ENCODE measurements around the gene TBC1D24.
"Not testable (repeated sequence)": the region's sequence is repeated elsewhere in the genome, so short reads cannot be mapped to it uniquely, and the experiment has no call there.

TBC1D24 gene

DNA sequence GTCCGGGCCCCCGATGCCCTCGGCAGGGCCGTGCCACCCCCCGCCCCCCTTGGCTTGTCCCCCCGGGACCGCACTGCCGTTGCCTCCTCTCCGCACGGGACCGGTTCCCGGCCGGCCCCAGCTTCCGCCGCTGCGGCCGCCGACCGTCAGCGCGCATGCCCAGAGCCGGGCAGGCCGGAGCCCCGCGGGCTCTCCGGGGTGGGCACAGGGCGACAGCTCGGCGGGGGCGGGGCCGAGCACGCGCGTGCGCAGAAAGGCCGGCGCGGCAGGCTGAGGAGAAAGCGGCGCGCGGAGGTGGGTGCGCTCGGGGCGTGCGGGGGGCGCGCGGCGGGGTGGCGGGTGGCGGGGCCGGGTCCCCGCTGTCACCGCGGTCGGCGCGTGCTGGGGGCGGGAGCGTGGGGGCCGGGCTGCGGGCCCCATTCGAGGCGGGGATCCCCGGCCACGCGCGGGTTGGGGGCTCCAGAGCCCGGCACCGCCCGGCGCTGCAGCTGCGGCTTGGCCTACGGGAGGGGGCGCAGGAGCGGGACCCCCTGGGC, at the start of gene TBC1D24:
Gene TBC1D24, plus strand, starts transcription at position 251 of the 536 bp plus-strand sequence. CDS start 21,022 bp downstream, outside the sequence.
- in situ Hi-C loops (cut with HindIII; ENCODE audit: low pct_ligation_motif_present, low pct_unique_long_range_greater_than_20kb, low sequenced_read_pairs), result loop anchor here (25.0 kb wide), 1 partner anchor 313 kb away; the partner anchor contains the start of gene TRAF7

DNA sequence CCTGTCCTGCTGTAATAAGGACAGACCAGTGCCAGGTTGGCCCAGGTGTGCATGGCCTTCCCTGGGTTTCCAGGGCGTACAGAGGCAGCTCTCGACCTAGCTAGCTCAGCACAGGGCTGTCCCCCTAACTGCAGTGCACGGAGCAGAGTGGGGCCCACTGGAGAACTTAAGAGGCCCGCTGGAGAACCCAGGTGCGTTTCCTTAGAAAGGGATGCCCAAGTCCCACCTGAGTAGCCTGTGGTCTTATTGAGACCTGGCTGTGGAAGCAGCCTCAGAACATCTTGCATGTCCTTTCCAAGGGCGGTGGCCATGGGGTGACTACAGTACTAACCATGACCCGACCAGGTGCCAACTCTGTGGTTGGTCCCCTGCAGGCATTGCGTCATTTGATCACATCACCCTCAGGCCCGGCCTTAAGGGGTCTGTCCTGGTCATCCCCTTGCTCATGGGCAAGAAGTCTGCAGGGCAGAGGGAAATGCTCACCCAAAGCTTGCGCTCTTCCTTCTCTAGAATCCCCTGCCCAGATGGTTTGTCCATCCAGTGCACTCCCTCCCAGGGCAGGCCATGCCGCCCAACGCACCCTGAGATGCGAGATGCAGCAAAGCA, 49.0 kb upstream of the TBC1D24 start:
- in situ Hi-C loops (cut with HindIII; ENCODE audit: low pct_ligation_motif_present, low pct_unique_long_range_greater_than_20kb, low sequenced_read_pairs), result no loop called here
- DNase-seq, result no peak

More for the DNA sequence above, at the start of gene TBC1D24:
- DNase-seq, result peak; percentile 90

DNA sequence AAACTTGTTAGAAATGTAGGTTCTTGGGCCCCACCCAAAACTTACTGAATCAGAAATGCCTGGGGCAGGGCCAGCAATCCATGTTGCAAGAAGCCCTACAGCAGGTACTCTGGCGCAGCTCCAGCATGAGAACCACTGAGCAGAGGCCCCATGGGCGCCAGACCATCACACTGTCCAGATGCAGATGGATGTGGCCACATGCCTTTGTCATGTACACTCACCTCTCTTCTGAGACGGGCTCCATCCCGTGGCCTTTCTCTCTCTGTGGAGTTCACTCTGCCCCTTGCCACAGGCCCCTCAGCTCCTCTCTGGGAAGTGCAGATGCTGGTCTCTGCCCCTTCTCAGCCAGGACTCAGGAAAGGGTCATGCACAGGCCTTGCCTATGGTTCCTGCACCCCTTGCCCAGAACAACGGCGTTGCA, 48.0 kb upstream of the TBC1D24 start:
- no peak for DNase-seq
- in situ Hi-C loops (cut with HindIII; ENCODE audit: low pct_ligation_motif_present, low pct_unique_long_range_greater_than_20kb, low sequenced_read_pairs), result no loop called here

DNA sequence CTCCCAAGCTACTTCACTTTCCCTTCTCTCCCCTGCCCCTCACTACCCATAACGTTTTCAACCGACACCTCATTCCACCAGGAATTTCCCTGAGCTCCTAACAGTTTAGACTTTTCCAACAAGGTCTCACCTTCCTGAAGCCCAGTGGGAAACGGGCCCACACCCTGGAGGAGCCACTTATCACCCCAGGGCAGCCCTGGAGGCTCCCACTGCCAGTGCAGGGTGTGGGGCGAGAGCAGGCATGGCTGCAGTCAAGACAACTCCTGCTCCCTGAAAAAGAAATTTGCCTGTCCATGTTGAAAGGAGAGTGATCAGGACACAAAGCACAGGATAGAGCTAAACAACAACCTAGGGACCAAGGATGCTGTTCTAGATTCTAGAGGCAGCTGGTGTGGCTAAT, 47.4 kb upstream of the TBC1D24 start:
- in situ Hi-C loops (cut with HindIII; ENCODE audit: low pct_ligation_motif_present, low pct_unique_long_range_greater_than_20kb, low sequenced_read_pairs), result no loop called here
- no peak for DNase-seq

DNA sequence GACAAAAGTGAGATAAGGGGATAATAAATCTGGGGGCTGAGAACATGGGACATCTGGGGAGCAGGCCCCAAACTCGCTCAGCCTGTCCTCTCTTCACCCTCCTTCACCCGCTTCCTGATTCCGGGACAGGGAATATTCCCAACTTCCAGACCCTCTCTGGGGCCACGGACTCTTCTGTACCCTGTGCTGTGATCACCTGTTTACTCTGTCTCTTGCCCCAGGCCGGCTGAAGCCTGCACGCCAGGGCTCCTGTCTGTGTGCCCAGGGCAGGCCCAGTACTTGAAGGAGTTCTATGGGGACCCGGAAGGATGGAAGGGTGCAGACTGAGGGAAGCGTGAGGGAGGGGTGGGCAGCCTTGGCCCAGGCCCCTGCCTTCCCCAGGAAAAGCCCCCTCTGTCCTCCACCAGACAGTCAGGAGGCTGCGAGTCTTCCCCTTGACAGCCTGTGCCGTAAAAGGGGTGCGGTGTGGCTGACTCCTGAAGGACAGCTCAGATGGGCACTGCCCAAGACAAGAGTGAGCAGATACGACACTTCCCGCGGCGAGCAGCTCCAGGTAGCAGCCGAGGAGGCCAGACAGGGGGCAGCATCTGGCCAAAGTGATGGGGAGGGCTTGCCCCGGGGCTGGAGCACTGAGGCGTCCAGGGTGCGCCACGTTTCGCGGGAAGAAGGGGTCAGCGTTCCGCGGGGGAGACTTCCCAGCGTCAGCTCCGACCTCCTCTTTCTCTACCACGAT, 46.7 kb upstream of the TBC1D24 start:
- in situ Hi-C loops (cut with HindIII; ENCODE audit: low pct_ligation_motif_present, low pct_unique_long_range_greater_than_20kb, low sequenced_read_pairs), result no loop called here
- DNase-seq, result peak; percentile 60

DNA sequence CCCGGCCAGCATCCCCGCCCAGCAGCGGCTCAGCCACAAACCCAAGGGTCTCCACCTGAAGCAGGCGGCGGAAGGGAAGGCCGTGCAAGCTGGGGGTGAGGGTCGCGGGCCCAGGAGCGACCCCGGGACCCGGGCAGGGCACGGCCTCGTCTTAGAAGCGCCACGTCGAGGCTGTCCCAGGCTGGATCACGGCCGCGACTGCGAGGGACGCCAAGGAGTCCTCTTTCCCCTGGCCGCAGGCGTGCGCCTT, 46.2 kb upstream of the TBC1D24 start:
- in situ Hi-C loops (cut with HindIII; ENCODE audit: low pct_ligation_motif_present, low pct_unique_long_range_greater_than_20kb, low sequenced_read_pairs), result no loop called here
- no peak for DNase-seq

DNA sequence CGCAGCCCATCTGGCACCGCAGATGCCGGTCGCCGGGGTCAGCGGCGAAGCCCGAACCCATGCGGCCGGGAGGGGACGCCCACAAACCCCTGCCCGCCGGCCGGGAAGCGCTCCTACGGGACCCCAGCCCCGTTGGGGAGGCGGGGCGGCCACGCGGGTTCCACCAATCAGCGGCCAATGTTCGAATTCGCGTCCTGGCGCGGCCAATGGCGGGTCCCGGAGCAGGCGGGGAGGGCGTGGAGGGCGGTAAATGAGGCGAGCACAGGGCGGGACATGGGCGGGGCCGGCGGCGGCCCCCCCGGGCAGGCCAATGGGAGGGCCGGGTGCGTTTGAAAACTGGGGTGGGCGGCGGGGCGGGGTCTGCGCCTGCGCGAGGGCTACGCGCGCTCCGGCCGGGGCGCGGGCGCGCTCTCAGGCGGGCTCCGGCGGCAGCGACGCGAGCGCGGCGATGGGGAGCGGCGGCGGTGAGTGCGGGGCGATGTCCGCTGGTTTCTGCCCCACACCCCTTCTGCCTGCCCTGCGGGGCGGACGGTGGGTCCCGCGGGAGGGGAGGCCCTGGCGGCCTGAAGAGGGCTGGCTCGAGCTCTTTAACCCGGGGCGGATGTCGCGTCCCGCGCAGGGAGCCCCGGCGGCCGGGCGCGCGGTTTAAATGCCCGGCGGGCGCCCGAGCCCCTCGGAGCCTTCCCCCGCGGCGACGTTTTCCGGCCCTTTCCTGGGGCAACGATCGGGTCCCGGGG, 45.7 kb upstream of the TBC1D24 start, which contains the start of gene CCNF:
Gene CCNF, plus strand, starts transcription at position 414 of the 737 bp plus-strand sequence. Its CDS starts 35 bp downstream, at position 449.
- DNase-seq, result peak; percentile 97
- in situ Hi-C loops (cut with HindIII; ENCODE audit: low pct_ligation_motif_present, low pct_unique_long_range_greater_than_20kb, low sequenced_read_pairs), result no loop called here

DNA sequence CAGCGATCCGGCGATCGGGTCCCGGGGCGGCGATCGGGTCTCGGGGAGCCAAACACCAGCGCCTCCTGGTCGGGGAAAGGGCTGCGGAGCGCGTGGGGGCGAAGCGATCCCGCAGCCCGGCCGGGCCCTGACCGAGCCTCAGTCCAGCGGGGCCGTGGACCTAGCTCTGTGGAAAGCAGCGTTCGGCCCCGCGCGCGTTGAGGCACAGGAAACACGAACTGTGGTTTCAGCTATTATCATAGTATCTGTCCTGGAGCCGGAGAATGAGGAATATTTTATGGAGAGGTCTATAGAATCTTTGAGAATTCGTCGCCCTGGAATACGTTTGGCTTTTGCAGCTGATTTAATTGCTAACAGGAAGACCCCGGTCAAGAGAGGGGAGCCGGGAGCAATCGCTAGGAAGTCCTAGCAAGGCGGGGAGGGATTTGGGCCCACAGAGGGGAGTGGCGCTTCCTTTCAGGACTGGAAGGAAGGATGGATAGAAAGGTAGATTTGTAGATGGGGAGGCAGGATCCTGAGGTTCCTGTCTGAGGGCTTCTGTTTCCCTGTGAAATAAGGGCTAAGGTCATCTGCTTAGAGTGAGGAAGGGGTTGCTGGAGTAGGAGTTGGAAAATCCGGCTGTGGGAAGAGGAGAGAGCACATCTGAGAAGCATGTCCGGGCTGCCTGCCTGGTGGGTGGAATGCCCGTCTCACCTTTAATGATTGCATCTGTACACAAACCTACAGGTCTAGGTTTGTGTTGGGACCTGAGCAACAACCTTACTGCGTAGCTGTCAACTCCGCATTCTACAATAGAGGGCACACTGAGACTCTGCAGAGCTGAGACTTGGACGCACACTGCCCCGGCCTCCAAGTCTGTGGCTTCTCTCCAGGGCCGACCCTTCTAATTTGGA, 44.9 kb upstream of the TBC1D24 start:
- in situ Hi-C loops (cut with HindIII; ENCODE audit: low pct_ligation_motif_present, low pct_unique_long_range_greater_than_20kb, low sequenced_read_pairs), result no loop called here
- peak; percentile 31 for DNase-seq

DNA sequence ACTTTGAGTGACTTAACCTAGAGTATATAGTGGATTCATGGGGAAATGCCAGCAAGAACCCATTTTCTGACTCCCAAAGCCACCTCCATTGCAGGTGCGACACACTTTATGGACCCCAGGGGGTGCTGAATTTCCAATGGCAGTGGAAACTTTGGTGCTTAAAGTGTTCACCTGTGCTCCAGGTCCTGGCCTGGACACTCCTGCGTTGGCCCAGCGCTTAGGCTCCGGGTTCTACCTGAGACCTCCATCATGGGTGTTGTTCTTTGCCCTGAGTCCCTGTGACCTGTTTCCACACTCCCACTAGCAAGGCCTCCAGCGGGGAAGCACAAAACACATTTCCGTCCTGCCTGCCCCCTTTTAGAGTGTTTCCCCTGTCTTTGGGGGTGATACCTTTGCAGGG, 42.6 kb upstream of the TBC1D24 start:
- DNase-seq, result no peak

DNA sequence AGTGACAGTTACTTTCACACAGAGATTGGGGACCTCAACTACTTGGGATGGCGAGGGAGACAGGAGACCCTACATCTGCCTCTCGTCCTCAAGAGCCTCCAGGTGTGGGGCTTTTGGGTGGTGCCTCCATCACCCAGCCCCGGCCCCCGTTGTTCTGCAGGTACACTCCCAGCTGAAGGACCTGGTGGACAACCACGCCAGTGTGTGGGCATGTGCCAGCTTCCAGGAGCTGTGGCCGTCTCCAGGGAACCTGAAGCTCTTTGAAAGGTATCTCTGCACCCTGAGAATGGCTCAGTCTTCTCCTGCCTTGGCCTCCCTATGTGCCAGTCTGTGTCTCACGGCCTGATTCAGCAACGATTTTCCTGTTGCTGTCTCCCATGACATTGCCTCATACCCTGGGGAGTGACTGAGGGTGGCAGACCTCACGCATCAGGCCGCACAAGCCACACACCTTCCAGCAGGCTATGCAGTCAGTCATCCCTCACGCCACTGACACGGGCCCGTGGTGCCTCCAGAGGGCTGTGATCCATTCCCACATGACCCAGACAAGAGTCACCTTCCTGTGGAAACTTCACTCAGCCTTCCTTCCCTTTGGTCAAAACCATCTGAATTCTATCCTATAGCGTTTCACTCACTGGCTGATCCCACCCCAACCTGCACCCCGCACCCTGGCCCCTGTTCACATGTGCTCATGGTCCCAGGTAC, 42.0 kb upstream of the TBC1D24 start:
- no peak for DNase-seq
- in situ Hi-C loops (cut with HindIII; ENCODE audit: low pct_ligation_motif_present, low pct_unique_long_range_greater_than_20kb, low sequenced_read_pairs), result no loop called here

More for the DNA sequence above, 42.6 kb upstream of the TBC1D24 start:
- in situ Hi-C loops (cut with HindIII; ENCODE audit: low pct_ligation_motif_present, low pct_unique_long_range_greater_than_20kb, low sequenced_read_pairs), result no loop called here

DNA sequence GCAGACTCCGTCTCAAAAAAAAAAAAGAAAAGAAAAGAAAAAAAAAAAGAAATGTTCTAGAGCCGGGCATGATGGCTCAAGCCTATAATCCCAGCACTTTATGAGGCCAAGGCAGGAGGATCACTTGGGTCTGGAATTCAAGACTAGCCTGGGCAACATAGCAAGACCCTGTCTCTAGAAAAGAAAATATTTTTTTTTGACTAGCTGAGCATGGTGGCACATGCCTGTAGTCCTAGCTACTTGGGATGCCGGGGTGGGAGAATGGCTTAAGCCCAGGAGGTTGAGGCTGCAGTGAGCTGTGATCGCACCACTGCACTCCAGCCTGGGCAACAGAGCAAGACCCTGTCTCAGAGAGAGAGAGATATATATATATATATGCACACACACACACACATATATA, 39.7 kb upstream of the TBC1D24 start:
- DNase-seq; in situ Hi-C loops (cut with HindIII; ENCODE audit: low pct_ligation_motif_present, low pct_unique_long_range_greater_than_20kb, low sequenced_read_pairs): not testable (repeated sequence)

DNA sequence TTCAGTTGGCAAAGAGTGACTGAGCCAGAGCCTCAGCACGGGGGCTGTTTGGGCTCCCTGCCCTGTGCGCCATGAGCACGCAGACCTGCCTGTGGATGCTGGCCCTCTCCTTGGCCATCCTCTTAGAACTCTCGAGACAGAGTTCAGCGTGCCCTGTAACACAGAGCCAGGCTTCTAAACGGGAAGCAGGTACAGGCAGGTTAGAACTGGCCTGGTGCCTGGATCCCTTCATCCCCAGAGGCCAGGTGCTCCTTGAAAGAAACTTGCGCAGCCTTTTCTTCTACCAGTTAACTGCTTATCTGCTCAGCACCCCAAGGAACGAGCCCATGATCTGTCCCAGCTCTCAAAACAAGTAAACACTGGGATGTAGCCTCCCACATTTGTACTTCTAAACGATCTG, 38.8 kb upstream of the TBC1D24 start:
- no peak for DNase-seq
- in situ Hi-C loops (cut with HindIII; ENCODE audit: low pct_ligation_motif_present, low pct_unique_long_range_greater_than_20kb, low sequenced_read_pairs), result no loop called here

DNA sequence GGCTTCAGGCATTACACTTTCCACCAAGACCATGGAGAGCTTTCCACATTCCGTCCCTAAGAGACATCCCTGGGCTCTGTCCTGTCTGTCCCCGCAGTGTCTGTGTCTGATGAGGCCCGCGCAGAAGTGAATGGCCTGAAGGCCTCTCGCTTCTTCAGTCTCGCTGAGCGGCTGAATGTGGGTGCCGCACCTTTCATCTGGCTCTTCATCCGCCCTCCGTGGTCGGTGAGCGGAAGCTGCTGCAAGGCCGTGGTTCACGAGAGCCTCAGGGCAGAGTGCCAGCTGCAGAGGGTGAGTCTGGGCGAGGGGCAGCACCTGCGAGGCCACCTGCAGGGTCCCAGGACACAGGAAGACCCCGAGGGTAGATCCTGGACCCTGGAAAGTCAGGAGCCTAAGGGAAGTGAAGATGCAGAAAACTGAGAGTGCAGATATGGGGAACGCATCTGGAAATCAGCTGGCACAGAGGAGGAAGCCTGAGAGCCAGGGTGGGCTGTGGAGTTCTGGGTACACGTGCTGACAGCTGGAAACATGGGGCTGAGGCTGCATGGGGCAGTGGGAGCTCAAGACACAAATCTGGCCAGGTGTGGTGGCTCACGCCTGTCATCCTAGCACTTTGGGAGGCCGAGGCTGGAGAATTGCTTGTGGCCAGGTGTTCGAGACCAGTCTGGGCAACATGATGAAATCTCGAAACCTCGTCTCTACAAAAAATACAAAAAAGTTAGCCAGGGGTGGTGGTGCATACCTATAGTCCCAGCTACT, 37.7 kb upstream of the TBC1D24 start:
- in situ Hi-C loops (cut with HindIII; ENCODE audit: low pct_ligation_motif_present, low pct_unique_long_range_greater_than_20kb, low sequenced_read_pairs), result no loop called here
- DNase-seq, result no peak

DNA sequence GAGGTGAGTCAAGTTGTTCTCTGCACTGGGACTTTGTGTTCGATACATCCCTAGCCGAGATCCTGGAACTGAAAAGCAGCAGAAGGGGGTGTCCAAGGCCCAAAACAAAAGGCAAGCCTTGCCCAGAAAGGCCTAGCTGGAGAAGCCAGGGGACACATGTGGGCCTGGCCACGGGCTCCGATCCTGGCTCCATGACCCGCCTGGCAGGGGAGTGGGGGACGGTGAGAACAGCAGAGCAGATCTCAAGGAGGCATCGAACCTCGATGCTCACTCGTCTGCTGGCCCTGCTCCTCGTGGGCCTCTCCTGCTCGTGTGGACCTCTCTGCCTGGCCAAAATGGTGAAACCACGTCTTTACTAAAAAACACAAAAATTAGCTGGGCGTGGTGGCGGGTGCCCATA, 36.8 kb upstream of the TBC1D24 start:
- in situ Hi-C loops (cut with HindIII; ENCODE audit: low pct_ligation_motif_present, low pct_unique_long_range_greater_than_20kb, low sequenced_read_pairs), result no loop called here
- no peak for DNase-seq

DNA sequence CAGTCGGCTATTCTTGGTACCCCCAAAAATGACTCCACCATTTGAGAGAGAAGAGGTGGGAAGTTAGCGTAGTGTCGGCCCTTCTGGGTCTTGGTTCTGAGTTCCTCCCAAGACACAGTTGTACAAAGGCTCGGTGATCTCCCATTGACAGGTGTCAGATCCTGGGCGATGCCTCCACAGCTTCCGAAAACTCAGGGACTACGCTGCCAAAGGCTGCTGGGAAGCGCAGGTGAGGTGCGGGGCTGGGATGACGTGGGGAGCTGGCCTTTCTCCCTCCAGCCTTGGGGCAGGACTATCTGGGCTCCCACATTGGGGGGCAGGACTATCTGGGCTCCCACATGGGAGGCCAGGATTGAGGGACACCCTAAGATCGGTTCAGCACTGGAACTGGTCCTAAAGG, 35.3 kb upstream of the TBC1D24 start:
- in situ Hi-C loops (cut with HindIII; ENCODE audit: low pct_ligation_motif_present, low pct_unique_long_range_greater_than_20kb, low sequenced_read_pairs), result no loop called here
- no peak for DNase-seq

DNA sequence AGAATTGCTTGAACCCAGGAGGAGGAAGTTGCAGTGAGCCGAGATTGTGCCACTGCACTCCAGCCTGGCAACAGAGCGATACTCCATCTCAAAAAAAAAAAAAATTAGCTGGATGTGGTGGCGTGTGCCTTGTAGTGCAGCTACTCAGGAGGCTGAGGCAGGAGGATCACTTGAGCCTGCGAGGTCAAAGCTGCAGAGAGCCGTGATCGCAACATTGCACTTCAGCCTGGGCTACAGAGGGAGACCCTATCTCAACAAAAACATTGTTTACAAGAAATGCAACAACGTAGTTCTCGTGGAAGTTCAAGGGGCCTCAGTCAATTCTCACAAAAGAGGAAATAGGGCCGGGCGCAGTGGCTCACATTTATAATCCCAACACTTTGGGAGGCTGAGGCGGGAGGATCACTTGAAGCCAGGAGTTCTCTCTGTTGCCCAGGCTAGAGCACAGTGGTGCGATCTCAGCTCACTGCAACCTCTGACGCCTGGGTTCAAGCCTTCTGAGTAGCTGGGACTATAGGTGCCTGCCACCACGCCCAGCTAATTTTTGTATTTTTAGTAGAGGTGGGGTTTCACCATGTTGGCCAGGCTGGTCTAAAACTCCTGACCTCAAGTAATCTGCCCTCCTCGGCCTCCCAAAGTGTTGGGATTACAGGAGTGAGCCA, 33.7 kb upstream of the TBC1D24 start:
- in situ Hi-C loops (cut with HindIII; ENCODE audit: low pct_ligation_motif_present, low pct_unique_long_range_greater_than_20kb, low sequenced_read_pairs); DNase-seq: not testable (repeated sequence)

DNA sequence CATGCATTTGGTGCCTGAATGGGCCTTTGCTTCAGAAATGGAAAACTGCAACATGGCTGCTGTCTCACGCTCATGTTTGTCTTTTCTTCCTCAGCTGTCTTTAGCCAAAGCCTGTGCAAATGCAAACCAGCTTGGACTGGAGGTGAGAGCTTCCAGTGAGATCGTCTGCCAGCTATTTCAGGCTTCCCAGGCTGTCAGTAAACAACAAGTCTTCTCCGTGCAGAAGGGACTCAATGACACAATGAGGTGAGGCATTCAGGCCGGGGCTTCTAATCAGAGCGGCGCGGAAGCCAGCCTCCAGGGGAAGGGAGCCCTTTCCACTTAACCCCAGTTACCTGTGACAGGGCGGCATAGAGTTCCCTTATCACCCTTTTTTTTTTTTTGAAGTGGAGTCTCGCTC, 31.4 kb upstream of the TBC1D24 start:
- DNase-seq, result no peak
- in situ Hi-C loops (cut with HindIII; ENCODE audit: low pct_ligation_motif_present, low pct_unique_long_range_greater_than_20kb, low sequenced_read_pairs), result no loop called here
